ENCODE results near the gene ANKRD30A. TPM values are rescaled to one million over a fixed set of nuclear protein-coding genes. Genes with fewer than 3 reads are reported as not detected.

The ANKRD30A gene
- polyA plus RNA-seq, 1 donor from 2014 or later, result not detected

GRCh38 chr10:37124532-37124931 lies 866 bp upstream of the ANKRD30A start:
- Histone ChIP-seq H3K4me2 (ENCODE audit: low read length) (no peak overlapping the region), H3K9me2 (ENCODE audit: insufficient read depth, low read length) (no peaks in the 10 kb centered on the region), H3K36me3 (ENCODE audit: insufficient read depth, low read length) (no peaks in the 10 kb centered on the region), H2AFZ (ENCODE audit: low read depth, low read length) (no peak overlapping the region), H3F3A (ENCODE audit: insufficient read depth, low read length, poor library complexity, severe bottlenecking) (no peaks in the 10 kb centered on the region), H3K9ac (ENCODE audit: low read length) (no peak overlapping the region), H3K4me3 (ENCODE audit: low read length) (no peak overlapping the region), H3K27me3 (ENCODE audit: insufficient read depth, low read depth, low read length) (no peaks in the 10 kb centered on the region), H3K79me2 (replicated peaks; ENCODE audit: insufficient read depth, low read length) (no peaks in the 10 kb centered on the region), H3K9me3 (ENCODE audit: low read length) (peaks cover 3% of the 10 kb centered on the region), H3K27ac (ENCODE audit: low read length) (no peak overlapping the region), H4K20me1 (ENCODE audit: insufficient read depth) (no peaks in the 10 kb centered on the region)
- no peak for TF ChIP-seq MXI1 (conservative IDR thresholded peaks at IDR 0.05; ENCODE audit: poor library complexity, severe bottlenecking)
- TF ChIP-seq EZH2 (IDR thresholded peaks at IDR 0.05; ENCODE audit: borderline replicate concordance, insufficient read depth, low read length, poor library complexity, severe bottlenecking), result no peak
- no peak for TF ChIP-seq SMC3 (conservative IDR thresholded peaks at IDR 0.05; ENCODE audit: poor library complexity)
- TF ChIP-seq TAF1 (IDR thresholded peaks at IDR 0.05; ENCODE audit: low read depth), result no peak
- TF ChIP-seq, protein P1, sequence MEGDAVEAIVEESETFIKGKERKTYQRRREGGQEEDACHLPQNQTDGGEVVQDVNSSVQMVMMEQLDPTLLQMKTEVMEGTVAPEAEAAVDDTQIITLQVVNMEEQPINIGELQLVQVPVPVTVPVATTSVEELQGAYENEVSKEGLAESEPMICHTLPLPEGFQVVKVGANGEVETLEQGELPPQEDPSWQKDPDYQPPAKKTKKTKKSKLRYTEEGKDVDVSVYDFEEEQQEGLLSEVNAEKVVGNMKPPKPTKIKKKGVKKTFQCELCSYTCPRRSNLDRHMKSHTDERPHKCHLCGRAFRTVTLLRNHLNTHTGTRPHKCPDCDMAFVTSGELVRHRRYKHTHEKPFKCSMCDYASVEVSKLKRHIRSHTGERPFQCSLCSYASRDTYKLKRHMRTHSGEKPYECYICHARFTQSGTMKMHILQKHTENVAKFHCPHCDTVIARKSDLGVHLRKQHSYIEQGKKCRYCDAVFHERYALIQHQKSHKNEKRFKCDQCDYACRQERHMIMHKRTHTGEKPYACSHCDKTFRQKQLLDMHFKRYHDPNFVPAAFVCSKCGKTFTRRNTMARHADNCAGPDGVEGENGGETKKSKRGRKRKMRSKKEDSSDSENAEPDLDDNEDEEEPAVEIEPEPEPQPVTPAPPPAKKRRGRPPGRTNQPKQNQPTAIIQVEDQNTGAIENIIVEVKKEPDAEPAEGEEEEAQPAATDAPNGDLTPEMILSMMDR (IDR thresholded peaks at IDR 0.05; ENCODE audit: poor library complexity, severe bottlenecking), result no peak
- TF ChIP-seq EP300 (conservative IDR thresholded peaks at IDR 0.05; ENCODE audit: poor library complexity, severe bottlenecking), result no peak
- TF ChIP-seq REST (IDR thresholded peaks at IDR 0.05; ENCODE audit: borderline replicate concordance), result no peak
- TF ChIP-seq POLR2AphosphoS5 (IDR thresholded peaks at IDR 0.05), result no peak
- TF ChIP-seq RAD21 (conservative IDR thresholded peaks at IDR 0.05), result no peak

DNA sequence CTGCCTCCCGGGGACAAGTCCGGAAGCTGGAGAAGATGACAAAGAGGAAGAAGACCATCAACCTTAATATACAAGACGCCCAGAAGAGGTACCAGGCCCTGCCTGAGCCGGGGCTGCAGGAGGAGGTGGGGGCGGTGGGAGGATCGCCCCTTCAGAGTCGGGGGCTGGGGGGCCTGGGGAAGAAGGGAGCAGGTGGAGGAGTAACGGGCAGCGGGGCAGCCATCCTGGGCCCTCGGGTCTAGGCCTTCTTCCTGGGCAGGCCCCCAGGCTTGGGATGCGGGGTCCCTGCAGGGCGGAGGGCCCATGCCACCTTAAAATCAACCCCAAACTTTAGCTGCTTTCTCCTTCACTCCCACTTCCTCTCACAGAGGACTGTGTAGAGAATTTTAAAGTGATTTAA lies 523 bp downstream of the ANKRD30A start:
- Histone ChIP-seq H3K9ac (ENCODE audit: low read length) (no peak overlapping the region), H3K27me3 (ENCODE audit: insufficient read depth, low read depth, low read length) (no peaks in the 10 kb centered on the region), H3K36me3 (ENCODE audit: insufficient read depth, low read length) (no peaks in the 10 kb centered on the region), H3K9me2 (ENCODE audit: insufficient read depth, low read length) (no peaks in the 10 kb centered on the region), H3K79me2 (replicated peaks; ENCODE audit: insufficient read depth, low read length) (no peaks in the 10 kb centered on the region), H4K20me1 (ENCODE audit: insufficient read depth) (no peaks in the 10 kb centered on the region), H3K4me3 (ENCODE audit: low read length) (no peak overlapping the region), H2AFZ (ENCODE audit: low read depth, low read length) (no peak overlapping the region), H3F3A (ENCODE audit: insufficient read depth, low read length, poor library complexity, severe bottlenecking) (no peaks in the 10 kb centered on the region), H3K4me2 (ENCODE audit: low read length) (no peak overlapping the region), H3K9me3 (ENCODE audit: low read length) (peaks cover 3% of the 10 kb centered on the region), H3K27ac (ENCODE audit: low read length) (no peak overlapping the region)
- TF ChIP-seq TAF1 (IDR thresholded peaks at IDR 0.05; ENCODE audit: low read depth), result no peak
- TF ChIP-seq MXI1 (conservative IDR thresholded peaks at IDR 0.05; ENCODE audit: poor library complexity, severe bottlenecking), result no peak
- TF ChIP-seq EP300 (conservative IDR thresholded peaks at IDR 0.05; ENCODE audit: poor library complexity, severe bottlenecking), result no peak
- TF ChIP-seq EZH2 (IDR thresholded peaks at IDR 0.05; ENCODE audit: borderline replicate concordance, insufficient read depth, low read length, poor library complexity, severe bottlenecking), result no peak
- TF ChIP-seq, protein P1 (IDR thresholded peaks at IDR 0.05; ENCODE audit: poor library complexity, severe bottlenecking), result no peak

Data from neural cell (in vitro differentiated cells).